NCI-H1417 (cell line): ENCODE measurements around the gene BRD7.
"Not testable (repeated sequence)": the region's sequence is repeated elsewhere in the genome, so short reads cannot be mapped to it uniquely, and the experiment has no call there.

Source experiments
- DNase-seq, 3 experiments: peaks; one replicate each; lab custom pipeline; 2025; lab: John Stamatoyannopoulos, UW

Gene BRD7

DNA sequence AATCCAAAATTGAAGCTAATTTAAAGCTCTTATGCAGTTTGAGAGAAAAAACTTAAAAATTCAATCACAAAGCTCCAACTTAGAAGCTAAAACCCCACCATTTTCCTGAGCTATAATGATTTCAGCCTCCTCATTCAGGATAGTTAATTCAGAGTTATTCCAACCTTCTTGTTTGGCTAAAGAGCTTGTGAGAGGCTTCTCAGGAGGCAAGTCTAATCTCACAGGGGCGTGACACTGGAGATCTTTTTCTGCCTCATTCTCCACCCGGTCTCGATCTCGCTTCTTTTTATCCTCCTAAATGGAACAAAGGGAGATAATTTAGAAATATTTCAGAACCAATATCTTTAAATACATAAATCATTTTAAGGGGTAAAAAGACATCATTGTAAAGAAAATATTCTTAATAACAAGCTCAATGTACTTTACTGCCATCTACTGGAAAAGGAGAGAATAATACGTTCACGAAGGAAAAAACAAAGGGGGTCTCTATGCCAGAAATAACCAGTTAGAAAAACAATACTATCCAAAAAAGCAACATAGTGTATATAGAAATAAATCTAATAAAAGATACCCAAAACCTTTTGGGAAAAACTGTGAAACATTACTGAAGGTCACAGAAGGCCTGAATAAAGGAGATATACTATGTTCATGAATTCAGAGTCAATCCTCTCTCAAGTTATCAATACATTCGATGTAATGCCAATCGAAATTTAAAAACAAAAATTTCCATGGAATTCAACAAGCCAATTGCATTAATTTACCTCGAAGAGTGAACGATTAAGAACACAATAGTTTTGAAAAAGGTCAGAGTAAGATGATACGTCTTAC is 13.9 kb downstream of the BRD7 start:
- peak in 1 of 3 experiments; percentile 28 for DNase-seq

- no peak for DNase-seq
Measured at GRCh38 chr16:50354082-50354481, 14.7 kb downstream of the BRD7 start.

DNA sequence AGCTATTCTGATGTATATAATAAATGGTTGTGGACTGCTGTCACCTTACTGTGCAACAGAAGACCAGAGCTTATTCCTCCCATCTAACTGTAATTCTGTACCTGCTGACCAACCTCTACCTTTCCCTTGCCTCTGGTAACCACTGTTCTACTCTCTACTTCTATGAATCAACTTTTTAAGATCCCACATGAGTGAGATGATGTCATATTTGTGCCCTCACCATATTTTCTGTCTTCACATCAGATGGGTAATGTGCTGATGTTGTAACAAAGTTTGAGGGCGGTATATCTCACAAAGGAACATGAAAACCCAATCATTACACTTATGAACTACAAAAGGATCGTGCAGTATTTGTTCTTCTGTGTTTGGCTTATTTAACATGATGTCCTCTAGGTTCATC is 16.8 kb downstream of the BRD7 start:
- DNase-seq: no peak

- DNase-seq: peak in 1 of 3 experiments; percentile 2
Measured at GRCh38 chr16:50351116-50351515, 17.7 kb downstream of the BRD7 start.

DNA sequence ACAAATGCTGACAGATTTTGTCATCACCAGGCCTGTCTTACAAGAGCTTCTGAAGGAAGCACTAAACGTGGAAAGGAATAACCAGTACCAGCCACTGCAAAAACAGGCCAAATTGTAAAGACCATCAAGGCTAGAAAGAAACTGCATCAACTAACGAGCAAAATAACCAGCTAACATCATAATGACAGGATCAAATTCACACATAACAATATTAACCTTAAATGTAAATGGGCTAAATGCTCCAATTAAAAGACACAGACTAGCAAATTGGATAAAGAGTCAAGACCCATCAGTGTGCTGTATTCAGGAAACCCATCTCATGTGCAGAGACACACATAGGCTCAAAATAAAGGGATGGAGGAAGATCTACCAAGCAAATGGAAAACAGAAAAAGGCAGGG is 23.6 kb downstream of the BRD7 start:
- not testable (repeated sequence) for DNase-seq

DNA sequence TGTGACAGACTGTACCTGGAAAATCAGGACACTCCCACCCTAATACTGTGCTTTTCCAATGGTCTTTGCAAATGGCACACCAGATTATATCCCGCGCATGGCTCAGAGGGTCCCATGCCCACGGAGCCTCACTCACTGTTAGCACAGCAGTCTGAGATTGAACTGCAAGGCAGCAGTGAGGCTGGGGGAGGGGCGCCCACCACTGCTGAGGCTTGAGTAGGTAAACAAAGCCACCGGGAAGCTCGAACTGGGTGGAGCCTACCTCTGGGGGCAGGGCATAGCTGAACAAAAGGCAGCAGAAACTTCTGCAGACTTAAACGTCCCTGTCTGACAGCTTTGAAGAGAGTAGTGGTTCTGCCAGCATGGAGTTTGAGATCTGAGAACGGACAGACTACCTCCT is 25.2 kb downstream of the BRD7 start:
- DNase-seq: peak in 1 of 3 experiments; percentile 2

DNA sequence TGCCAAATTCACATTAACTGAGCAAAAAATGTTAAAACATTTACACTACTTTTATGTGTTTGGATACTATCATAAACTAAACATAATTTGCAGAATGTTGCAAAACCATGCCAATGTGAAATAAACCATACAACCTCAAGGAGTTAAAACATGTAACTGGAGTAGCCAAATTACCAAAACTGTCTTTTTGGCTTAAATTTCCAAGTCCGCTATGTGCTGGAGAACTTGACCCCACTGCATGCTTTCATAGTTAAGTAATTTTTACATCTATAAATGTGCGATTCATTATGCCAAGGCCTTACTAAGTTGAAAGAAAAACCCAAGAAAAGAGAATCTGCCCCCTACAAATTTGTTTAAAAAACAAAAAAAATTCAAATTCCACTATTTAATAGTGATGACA is 28.2 kb downstream of the BRD7 start:
- DNase-seq: no peak

GRCh38 chr16:50338371-50339231 is 30.2 kb downstream of the BRD7 start:
- no peak for DNase-seq

- DNase-seq: no peak
Measured at GRCh38 chr16:50336884-50337283, 31.9 kb downstream of the BRD7 start.

- no peak for DNase-seq
Measured at GRCh38 chr16:50335196-50335958, 33.4 kb downstream of the BRD7 start.

- DNase-seq: no peak
Measured at GRCh38 chr16:50334106-50334975, 34.4 kb downstream of the BRD7 start.

DNA sequence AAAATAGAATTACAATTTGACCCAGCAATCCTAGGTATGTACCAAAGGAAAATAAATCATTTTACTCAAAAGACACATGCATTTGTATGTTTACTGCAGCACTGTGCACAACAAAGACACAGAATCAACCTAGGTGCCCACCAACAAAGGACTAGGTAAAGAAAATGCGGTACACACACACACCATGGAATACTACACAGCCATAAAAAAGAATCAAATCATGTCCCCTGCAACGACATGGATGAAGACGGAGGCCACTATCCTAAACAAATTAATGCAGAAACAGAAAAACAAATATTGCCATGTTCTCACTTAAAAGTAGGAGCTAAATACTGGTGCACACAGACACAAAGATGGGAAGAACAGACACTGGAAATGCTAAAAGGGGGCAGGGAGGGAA is 36.2 kb downstream of the BRD7 start:
- DNase-seq: no peak

- no peak for DNase-seq
Measured at GRCh38 chr16:50331570-50331969, 37.2 kb downstream of the BRD7 start.

DNA sequence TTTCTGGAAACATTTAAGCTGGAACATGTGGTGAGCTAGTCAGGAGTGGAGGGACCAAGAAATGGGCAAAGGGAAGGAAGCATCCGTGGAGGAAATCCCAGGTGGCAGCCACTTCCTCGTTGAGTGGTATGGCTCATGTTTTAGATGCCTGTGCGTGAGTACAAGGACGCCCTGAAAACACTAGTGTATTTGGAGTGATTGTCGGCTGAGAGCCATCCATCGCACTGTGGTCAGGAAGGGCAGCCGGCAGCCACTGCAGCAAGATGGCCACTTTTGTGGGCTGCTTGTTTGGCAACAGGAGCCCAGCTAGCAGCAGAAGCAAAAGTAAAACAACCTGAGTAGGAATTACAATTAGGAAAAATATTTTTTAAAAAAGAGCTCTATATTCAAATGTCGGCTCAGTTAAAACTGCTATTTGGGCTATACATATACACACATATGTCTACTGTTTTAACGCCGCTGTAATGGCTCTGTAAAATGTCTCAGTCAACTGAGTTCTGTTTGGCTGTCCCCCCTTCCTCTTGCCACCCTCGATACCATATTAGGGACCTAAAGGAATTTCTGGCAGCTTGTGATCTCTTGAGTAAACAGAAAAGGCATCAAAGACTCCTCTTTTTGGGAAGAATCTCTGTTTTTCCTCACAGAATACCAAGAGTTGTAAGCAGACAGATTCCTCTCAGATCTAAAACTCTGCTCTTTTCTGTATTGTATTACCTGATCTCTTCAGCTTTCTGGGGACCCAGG is 39.2 kb downstream of the BRD7 start:
- no peak for DNase-seq

DNA sequence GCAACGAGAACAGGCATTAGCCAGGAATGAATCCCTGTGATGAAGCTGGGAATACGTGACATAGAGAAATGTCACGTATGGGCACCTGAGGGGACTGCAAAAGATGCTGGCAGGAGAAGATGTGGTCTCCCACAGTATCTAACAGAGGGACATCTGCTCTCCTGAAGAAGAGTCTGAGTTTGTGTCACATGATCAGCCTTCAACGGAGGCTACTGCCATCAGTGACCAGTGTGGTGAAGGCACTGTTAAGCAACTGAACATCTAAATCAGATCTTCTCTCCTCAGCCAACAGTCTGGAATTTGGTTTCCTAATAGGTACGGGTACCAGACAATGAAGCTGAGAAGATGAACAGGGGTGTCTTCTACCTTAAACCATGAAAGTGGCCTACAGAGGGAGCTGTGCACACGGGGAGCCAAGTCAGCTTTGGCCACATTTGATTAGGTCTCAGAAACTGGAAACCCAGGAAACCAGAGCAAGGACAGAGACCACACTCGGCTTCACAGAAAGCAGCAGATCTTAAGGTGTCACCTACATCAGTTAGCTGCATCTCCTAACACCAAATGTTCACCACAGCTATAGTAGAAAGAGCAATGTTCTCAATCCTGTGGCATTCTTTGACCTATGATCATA is 41.8 kb downstream of the BRD7 start:
- peak in 1 of 3 experiments; percentile 3 for DNase-seq

GRCh38 chr16:50326264-50326663 is 42.5 kb downstream of the BRD7 start:
- DNase-seq: no peak

DNA sequence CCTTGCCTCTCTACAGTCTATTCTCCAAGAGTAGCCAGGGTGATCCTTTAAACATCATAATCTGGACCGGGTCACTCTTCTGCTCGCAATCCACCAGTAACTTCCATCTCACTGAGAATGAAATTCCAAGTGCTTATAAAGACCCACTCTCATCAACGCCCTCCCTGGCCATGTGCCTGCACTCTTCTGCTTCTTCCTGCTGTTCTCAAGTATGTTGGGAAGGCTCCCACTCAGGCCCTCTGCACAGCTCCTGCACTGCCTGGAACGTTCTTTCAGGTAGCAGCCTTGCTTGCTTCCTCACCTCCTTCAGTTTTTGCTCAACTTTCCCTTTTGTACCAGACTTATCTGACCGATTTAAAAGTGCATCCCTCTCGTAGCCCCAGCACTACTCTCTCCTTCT is 44.4 kb downstream of the BRD7 start:
- DNase-seq: no peak

GRCh38 chr16:50323335-50324011 is 45.3 kb downstream of the BRD7 start:
- DNase-seq: peak in 1 of 3 experiments; percentile 39

- DNase-seq: no peak
Measured at GRCh38 chr16:50322333-50322732, 46.5 kb downstream of the BRD7 start.

DNA sequence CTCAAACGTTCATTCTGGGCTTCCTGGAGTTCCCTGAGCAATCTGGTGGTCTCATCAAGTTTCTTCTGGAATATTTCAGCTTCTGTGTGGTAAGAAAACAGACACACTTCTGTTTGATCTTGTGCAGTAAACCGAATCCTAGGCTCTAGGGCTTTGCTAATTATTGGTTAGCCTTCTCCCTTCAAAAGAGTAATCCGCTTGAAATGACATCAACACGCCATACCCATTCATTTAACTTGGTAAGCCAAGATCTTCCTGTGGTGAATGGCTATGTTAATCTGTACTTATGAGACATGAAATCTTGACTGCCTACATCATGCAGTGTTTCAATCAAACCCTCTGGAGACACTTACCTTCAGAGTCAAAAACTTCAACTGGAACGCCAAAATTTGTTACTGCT is 48.5 kb downstream of the BRD7 start:
- no peak for DNase-seq
